Measurements from ENCODE around the gene PARP1.
"Not testable (repeated sequence)": the region's sequence is repeated elsewhere in the genome, so short reads cannot be mapped to it uniquely, and the experiment has no call there.

The PARP1 gene

GRCh38 chr1:226351709-226352108 lies 56.2 kb downstream of the PARP1 start:
- no peak for DNase-seq (ENCODE audit: low read depth)
- no peak overlapping the region for H3K4me3 ChIP-seq (ENCODE audit: low read length)
- no peak for TF ChIP-seq CTCF (conservative IDR thresholded peaks at IDR 0.05; ENCODE audit: low read depth, low read length)

GRCh38 chr1:226350519-226350865 lies 57.4 kb downstream of the PARP1 start:
- no peak for DNase-seq (ENCODE audit: low read depth)
- no peak for TF ChIP-seq CTCF (conservative IDR thresholded peaks at IDR 0.05; ENCODE audit: low read depth, low read length)
- no peak overlapping the region for H3K4me3 ChIP-seq (ENCODE audit: low read length)

GRCh38 chr1:226349801-226350518 lies 57.9 kb downstream of the PARP1 start:
- H3K4me3 ChIP-seq (ENCODE audit: low read length) = no peak overlapping the region
- no peak for DNase-seq (ENCODE audit: low read depth)
- no peak for TF ChIP-seq CTCF (conservative IDR thresholded peaks at IDR 0.05; ENCODE audit: low read depth, low read length)

- DNase-seq (ENCODE audit: low read depth) = no peak
- no peak for TF ChIP-seq CTCF (conservative IDR thresholded peaks at IDR 0.05; ENCODE audit: low read depth, low read length)
- H3K4me3 ChIP-seq (ENCODE audit: low read length) = no peak overlapping the region
Observed at GRCh38 chr1:226349081-226349480, 58.8 kb downstream of the PARP1 start.

- H3K4me3 ChIP-seq (ENCODE audit: low read length) = no peak overlapping the region
- no peak for DNase-seq (ENCODE audit: low read depth)
- no peak for TF ChIP-seq CTCF (conservative IDR thresholded peaks at IDR 0.05; ENCODE audit: low read depth, low read length)
Observed at GRCh38 chr1:226344441-226345259, 63.2 kb downstream of the PARP1 start.

- no peak for DNase-seq (ENCODE audit: low read depth)
- H3K4me3 ChIP-seq (ENCODE audit: low read length) = no peak overlapping the region
- TF ChIP-seq CTCF (conservative IDR thresholded peaks at IDR 0.05; ENCODE audit: low read depth, low read length) = no peak
Observed at GRCh38 chr1:226342656-226343055, 65.2 kb downstream of the PARP1 start.

- not testable (repeated sequence) for DNase-seq (ENCODE audit: low read depth); H3K4me3 ChIP-seq (ENCODE audit: low read length)
Observed at GRCh38 chr1:226340111-226340510, 67.8 kb downstream of the PARP1 start.

Measured in retinal pigment epithelial cell (primary cell).